Lower lobe of right lung (tissue), 2 donors: ENCODE results near the gene MLC1. TPM values are rescaled to one million over a fixed set of nuclear protein-coding genes. Genes with fewer than 3 reads are reported as not detected.
A peak's percentile ranks its signal among the peaks of the same experiment; 100 is the strongest.

Experiments
- ATAC-seq, 2 donors: fragments of 200-7000 bp; cut with Tn5 transposase; one replicate each; pipeline ENCODE4 v1.9.1; 2020 to 2022; ENCODE audit warnings: mild to moderate bottlenecking in 2 of 2, moderate library complexity in 2 of 2
- DNase-seq: peaks from one replicate; pipeline ENCODE4 v3.0.0-alpha.2; 2020
- H3K27ac ChIP-seq: fragments of 200-600 bp; one replicate; pipeline ENCODE4 v1.8.0; 2022
- H3K27me3 ChIP-seq: fragments of 200-600 bp; one replicate; pipeline ENCODE4 v1.8.0; 2022; ENCODE audit warnings: low read depth
- H3K36me3 ChIP-seq: fragments of 200-600 bp; one replicate; pipeline ENCODE4 v1.8.0; 2022; ENCODE audit warnings: mild to moderate bottlenecking
- H3K4me1 ChIP-seq: fragments of 200-600 bp; one replicate; pipeline ENCODE4 v1.8.0; 2022
- H3K4me3 ChIP-seq: fragments of 200-600 bp; one replicate; pipeline ENCODE4 v1.8.0; 2022; ENCODE audit warnings: mild to moderate bottlenecking
- H3K9me3 ChIP-seq: fragments of 200-600 bp; one replicate; pipeline ENCODE4 v1.8.0; 2022
- intact Hi-C: fragments of 100-400 bp; cut with DNase I; formaldehyde crosslinking; loops from one replicate; pipeline ENCODE4 v1.11.0; 2022
- total RNA-seq: library from RNA; stranded (reverse); fragmentation: NEBNext Ultra II Directional; extraction: Animal tissue kit (Norgen Biotek cat#: 25700); gene quantifications from one replicate; pipeline ENCODE4 v1.2.1, GENCODE V29; 2021
- TF ChIP-seq, protein P1 (sequence below): fragments of 200-600 bp; IDR thresholded peaks from one replicate; pipeline ENCODE4 v1.8.0; 2022; ENCODE audit warnings: antibody characterized with exemption, mild to moderate bottlenecking
- donor health status: DM: no; HTN: yes; CAD: no; lungs with severe emphysema.

The MLC1 gene
- total RNA-seq, 1 donor from 2014 or later, result 3.2 TPM

DNA sequence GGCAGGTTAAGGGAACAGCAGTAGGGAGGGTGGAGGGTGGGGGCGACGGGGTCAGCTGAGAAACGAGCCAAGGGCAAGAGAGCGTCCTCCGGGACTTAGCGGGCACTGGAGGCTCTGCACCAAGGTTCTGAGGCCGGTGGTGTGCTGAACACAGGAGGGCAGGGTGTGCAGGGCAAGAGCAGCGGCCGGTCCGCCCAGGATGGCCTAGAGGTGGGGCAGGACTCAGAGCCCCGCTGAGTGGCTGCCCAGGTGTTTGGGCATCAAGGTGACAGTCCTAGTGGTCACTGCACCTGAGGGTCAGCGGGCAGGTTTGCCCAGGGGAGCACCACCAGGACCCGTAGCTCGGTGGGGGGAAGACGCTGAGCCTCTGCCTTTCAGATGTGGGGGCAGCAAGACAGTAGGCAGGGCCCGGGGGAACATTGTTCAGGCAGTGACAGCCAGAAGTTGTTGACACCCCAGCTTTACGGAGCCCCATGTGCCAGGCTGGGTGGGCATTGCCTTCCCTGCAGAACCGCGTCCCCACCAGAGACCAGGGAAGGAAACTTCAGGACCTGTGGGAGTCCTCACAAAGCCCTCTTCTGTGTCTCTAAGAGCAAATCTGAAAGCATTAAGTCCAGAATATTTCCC lies 22.6 kb downstream of the MLC1 start:
- DNase-seq, result peak; percentile 39
- no peaks in the 10 kb centered on the region for H3K9me3 ChIP-seq
- H3K4me3 ChIP-seq, result no peak overlapping the region
- peaks cover 9% of the 10 kb centered on the region for H3K4me1 ChIP-seq
- TF ChIP-seq, protein P1, sequence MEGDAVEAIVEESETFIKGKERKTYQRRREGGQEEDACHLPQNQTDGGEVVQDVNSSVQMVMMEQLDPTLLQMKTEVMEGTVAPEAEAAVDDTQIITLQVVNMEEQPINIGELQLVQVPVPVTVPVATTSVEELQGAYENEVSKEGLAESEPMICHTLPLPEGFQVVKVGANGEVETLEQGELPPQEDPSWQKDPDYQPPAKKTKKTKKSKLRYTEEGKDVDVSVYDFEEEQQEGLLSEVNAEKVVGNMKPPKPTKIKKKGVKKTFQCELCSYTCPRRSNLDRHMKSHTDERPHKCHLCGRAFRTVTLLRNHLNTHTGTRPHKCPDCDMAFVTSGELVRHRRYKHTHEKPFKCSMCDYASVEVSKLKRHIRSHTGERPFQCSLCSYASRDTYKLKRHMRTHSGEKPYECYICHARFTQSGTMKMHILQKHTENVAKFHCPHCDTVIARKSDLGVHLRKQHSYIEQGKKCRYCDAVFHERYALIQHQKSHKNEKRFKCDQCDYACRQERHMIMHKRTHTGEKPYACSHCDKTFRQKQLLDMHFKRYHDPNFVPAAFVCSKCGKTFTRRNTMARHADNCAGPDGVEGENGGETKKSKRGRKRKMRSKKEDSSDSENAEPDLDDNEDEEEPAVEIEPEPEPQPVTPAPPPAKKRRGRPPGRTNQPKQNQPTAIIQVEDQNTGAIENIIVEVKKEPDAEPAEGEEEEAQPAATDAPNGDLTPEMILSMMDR, result no peak
- intact Hi-C loops, result no loop called here
- ATAC-seq, result no peak
- peaks cover 24% of the 10 kb centered on the region for H3K27me3 ChIP-seq
- no peaks in the 10 kb centered on the region for H3K36me3 ChIP-seq
- no peak overlapping the region for H3K27ac ChIP-seq

DNA sequence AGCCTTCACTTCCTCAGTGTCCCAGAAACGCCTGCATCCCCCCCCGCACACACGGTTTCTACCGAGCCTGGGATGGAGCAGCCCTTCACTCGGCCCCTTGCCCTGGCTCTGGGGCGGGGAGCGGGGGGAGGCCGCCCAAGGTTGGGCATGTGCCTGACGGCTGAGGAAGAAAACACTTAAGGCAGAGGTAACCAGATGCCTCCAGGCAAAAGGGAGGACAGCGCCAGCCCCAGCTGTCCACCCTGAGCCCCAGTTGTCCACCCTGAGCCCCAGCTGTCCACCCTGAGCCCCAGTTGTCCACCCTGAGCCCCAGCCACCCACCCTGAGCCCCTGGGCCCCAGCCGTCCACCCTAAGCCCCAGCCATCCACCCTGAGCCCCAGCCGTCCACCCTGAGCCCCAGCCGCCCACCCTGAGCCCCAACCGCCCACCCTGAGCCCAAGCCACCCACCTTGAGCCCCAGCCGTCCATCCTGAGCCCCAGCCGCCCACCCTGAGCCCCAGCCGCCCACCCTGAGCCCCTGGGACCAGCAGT lies 23.3 kb downstream of the MLC1 start:
- H3K27me3 ChIP-seq, result peaks cover 24% of the 10 kb centered on the region
- H3K4me3 ChIP-seq, result no peak overlapping the region
- no peak overlapping the region for H3K27ac ChIP-seq
- no peaks in the 10 kb centered on the region for H3K36me3 ChIP-seq
- TF ChIP-seq, protein P1, result no peak
- ATAC-seq (no peak), DNase-seq (no peak)
- H3K9me3 ChIP-seq, result no peaks in the 10 kb centered on the region
- H3K4me1 ChIP-seq, result peaks cover 9% of the 10 kb centered on the region
- intact Hi-C loops, result no loop called here

DNA sequence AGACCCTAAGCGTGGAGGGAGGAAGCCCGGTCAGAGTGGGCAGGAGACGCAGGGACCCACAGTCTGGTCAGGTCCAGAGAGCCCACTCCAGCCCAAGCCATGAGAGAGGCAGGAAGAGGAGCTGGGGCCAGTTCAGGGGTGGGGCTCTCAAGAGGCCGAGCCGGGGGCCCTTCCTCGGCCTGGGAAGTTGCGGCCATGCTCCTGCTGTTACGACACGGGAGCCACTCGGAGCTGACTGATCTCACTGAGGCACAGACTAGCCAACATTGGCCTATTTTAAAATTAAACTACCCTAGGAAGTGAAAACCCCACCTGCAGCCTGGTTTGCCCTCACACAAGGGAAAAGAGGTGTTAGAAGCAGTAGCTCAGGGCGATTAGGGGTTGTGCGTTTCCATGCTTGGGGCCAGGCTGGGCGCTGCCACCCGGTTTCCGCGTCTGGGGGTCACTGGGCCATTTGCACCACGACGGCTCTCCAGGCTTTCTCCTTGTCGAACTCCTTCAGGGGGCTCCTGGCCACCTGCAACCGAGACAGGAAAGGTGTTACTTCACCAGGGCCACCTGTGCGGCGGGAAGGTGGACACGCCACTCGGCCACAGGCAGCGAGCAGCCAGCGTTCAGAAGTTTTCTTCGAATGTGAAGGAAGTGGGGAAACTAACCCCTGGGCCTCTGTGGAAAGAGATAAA lies 23.9 kb downstream of the MLC1 start:
- Histone ChIP-seq H3K9me3 (no peaks in the 10 kb centered on the region), H3K4me1 (peaks cover 9% of the 10 kb centered on the region), H3K27me3 (peaks cover 24% of the 10 kb centered on the region), H3K36me3 (no peaks in the 10 kb centered on the region), H3K27ac (no peak overlapping the region), H3K4me3 (no peak overlapping the region)
- TF ChIP-seq, protein P1, result no peak
- peak; percentile 32 to 49 for ATAC-seq
- DNase-seq, result no peak
- intact Hi-C loops, result no loop called here

DNA sequence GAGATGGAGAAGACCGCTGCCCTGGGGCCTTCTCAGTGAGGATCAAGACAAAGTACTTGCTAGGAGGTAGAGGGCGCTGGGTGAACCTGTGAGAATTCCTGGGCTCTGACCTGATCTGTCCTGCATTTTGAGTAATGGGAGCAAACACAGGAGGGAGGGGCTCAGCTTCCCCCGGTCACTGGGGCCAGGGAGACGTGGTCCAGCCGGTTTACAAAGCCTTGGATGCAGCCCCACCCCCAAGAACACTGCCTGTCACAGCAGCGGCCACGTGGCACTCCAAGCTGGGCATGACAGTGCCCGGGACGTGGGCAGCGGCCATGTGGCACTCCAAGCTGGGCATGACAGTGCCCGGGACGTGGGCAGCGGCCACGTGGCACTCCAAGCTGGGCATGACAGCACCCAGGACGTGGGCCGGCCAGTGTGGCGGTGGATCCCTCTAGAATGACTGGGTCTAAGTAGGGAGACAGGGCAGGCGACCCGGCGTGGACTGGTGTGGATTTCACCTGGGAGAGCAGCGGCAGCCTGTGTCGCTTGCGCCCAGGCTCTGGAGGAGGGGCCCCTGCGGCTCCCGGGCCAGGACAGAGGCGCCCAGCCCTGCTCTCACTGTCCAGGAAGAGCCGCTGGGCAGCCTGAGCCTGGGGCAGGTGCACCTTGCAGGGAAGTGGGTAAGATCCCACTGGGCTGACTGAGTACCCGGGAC lies 24.6 kb downstream of the MLC1 start:
- H3K36me3 ChIP-seq, result no peaks in the 10 kb centered on the region
- ATAC-seq (peak; percentile 4 to 40), DNase-seq (no peak)
- no peaks in the 10 kb centered on the region for H3K9me3 ChIP-seq
- peaks cover 24% of the 10 kb centered on the region for H3K27me3 ChIP-seq
- H3K27ac ChIP-seq, result no peak overlapping the region
- TF ChIP-seq, protein P1, result no peak
- no peak overlapping the region for H3K4me3 ChIP-seq
- intact Hi-C loops, result no loop called here
- H3K4me1 ChIP-seq, result peaks cover 9% of the 10 kb centered on the region

DNA sequence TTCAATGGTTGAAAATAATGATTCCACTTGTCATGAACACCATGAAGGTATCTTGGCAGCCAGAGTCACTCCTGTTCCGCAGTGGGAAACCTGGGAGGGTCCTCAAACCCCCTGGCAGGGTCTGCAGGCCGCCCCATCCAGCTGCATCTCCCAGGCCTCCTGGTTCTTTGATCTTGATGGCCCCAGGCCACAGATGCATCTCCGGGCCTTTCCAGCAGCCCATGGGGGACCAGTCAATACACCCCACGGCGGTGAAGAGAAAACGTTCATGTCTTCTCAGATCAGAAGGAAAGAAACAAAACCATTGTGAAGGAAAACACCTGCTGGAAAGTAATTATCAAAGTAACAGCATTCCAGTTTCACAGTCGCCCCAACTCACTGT lies 25.4 kb downstream of the MLC1 start:
- TF ChIP-seq, protein P1, result no peak
- intact Hi-C loops, result no loop called here
- Histone ChIP-seq H3K27ac (peak overlapping the region; percentile 31), H3K4me1 (peaks cover 9% of the 10 kb centered on the region), H3K9me3 (no peaks in the 10 kb centered on the region), H3K27me3 (peaks cover 24% of the 10 kb centered on the region), H3K36me3 (no peaks in the 10 kb centered on the region), H3K4me3 (no peak overlapping the region)
- ATAC-seq (no peak), DNase-seq (no peak)
